Effector CD4-positive, alpha-beta T cell (primary cell): Measurements from ENCODE around the gene RBM34.
"Not testable (repeated sequence)": the region's sequence is repeated elsewhere in the genome, so short reads cannot be mapped to it uniquely, and the experiment has no call there.

Experiments used
- DNase-seq: peaks from one replicate; pipeline ENCODE4 v3.0.0-alpha.2; 2020

The RBM34 gene

GRCh38 chr1:235112297-235113182 is 48.5 kb downstream of the RBM34 start:
- DNase-seq, result no peak

- DNase-seq, result no peak
Observed at GRCh38 chr1:235111107-235111506, 49.9 kb downstream of the RBM34 start.

DNA sequence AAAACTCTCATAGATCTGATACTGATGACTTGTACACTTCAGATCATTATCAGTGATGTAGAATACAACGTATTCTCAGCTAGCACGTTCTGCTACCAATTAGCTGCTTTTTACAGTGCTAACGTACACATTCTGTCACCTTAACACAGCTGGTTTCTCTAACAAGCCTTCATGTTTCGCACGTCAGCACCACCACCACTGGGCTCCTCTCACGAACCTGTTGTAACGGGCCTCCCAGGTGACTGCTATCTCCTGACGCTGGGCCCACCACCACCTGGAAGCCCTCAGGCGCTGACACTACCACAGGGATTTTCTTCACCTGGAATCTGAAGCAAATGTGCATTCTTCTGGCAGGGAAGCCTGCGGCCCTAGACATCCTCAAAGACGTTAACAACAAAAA is 52.2 kb downstream of the RBM34 start:
- no peak for DNase-seq

GRCh38 chr1:235108185-235108593 is 52.9 kb downstream of the RBM34 start:
- DNase-seq, result no peak

DNA sequence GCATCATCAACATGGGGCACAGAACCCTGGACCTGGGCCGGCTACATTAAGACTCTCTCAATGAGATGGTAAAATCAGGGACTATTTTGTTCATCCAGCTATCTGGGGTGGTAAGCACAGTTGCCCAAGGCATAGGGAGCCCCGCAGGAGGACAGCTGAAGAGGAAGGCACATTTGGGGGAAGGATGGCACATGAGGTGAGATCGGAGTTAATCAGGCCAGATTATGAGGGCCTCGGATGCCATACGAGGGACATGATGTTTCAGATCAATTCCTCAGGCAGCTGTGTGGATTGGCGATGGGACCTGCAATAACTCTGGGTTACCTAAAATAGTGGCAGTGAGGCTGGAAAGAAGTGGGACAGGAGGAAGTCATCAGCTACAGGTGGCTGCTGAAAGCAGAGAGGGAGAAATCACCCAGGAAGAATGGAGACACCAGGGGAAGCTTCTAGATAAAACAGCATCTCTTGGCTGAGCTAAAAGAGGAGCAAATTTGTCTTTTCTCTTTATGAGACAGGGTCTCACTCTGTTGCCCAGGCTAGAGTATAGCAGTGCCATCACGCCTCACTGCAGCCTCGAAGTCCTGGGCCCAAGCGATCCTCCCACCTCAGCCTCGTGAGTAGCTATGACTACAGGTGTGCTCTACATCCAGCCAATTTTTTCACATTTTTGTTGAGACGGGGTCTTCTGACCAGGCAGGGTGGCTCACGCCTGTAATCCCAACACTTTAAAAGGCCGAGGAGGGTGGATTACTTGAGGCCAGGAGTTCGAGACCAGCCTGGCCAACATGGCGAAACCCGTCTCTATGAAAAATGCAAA is 53.5 kb downstream of the RBM34 start:
- no peak for DNase-seq

- DNase-seq, result no peak
Observed at GRCh38 chr1:235106457-235106856, 54.6 kb downstream of the RBM34 start.

GRCh38 chr1:235105051-235106043 is 55.7 kb downstream of the RBM34 start:
- no peak for DNase-seq

GRCh38 chr1:235102993-235103411 is 58.0 kb downstream of the RBM34 start:
- peak; percentile 4 for DNase-seq

DNA sequence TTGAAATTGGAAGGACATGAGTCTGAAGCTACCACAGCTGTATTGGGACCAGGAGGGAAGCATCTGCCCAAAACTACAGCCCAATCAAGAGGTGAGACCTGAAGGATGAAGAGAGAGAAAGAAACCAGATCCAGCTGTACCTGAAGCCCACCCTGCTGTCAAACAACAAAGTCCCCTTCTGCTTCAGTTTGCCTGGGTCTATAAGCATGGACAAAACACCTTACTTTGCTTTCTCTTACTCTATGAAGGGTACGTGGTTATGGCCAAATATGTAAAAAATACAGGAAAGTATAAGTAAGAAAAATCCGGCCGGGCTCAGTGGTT is 58.8 kb downstream of the RBM34 start:
- no peak for DNase-seq

DNA sequence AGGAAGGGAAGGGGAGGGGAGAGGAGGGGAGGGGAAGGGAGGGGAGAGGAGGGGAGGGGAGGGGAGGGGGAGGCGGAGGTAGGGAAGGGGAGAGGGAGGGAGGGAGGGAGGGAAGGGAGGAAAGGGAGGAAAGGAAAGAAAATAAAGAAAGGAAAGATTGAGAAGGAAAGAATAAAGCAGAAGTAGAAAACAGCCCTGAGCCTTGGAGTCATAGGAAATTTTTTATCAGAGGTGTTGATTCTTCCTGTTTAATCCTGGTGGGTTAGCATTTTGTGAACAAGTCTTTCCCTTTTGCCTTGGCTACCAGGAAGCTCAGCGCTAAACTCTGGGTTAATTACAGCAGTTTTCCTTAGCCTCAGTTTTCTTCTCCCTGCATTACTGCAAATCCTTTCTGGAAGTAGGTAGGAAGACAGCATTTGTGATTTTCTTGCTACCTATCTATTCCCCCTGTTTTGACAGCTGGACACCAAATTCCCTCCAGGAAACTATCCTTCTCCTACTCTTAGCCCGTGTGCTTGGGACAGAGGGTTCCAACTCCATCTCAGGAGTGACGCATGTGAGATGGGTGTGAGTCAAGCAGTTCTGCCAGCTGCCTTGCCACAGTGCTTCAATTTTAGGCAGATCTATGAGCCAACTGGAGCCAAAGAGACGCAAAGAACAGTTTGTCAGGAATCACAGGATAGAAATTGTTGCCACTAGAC is 59.3 kb downstream of the RBM34 start:
- no peak for DNase-seq

DNA sequence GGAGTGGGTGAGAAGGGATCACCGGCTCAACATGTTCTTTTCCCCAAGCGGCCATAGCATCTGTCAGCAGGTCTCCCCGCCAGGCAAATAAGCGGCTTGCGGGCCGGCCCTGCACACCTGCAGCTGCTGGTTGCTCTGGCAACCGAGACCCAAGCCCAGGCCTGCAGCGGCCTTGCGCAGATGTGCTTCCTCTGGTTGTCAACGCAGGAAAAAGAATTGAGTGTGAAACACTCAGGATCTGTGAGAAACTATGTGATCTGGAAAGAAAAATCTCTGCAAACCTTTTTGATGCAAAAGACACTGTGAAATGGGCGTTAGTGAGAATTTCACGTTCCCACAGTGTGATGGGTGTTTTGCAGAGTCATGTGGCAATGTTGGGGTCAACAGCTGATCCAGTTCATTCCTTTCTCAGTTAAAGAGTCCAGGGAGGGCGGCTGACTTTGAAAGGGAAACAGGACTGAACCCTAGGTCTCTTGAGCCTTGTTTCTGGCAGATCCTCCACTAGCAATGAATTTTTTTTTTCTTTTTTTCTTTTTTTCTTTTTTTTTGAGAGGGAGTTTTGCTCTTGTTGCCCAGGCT is 60.8 kb downstream of the RBM34 start:
- no peak for DNase-seq

- DNase-seq, result no peak
Observed at GRCh38 chr1:235098991-235099390, 62.1 kb downstream of the RBM34 start.

GRCh38 chr1:235098547-235098946 is 62.5 kb downstream of the RBM34 start:
- no peak for DNase-seq

DNA sequence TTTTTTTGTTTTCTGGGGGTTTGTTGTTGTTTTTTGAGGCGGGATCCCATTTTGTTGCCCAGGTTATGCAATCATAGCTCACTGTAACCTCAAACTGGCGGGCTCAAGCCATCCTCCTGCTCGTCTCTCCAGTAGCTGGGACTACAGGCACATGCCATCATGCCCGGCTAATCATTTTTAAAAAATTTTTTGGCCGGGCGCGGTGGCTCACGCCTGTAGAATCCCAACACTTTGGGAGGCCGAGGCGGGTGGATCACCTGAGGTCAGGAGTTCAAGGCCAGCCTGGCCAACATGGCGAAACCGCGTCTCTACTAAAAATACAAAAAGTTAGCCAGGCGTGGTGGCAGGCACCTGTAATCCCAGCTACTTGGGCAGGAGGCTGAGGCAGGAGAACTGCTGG is 63.5 kb downstream of the RBM34 start:
- not testable (repeated sequence) for DNase-seq

DNA sequence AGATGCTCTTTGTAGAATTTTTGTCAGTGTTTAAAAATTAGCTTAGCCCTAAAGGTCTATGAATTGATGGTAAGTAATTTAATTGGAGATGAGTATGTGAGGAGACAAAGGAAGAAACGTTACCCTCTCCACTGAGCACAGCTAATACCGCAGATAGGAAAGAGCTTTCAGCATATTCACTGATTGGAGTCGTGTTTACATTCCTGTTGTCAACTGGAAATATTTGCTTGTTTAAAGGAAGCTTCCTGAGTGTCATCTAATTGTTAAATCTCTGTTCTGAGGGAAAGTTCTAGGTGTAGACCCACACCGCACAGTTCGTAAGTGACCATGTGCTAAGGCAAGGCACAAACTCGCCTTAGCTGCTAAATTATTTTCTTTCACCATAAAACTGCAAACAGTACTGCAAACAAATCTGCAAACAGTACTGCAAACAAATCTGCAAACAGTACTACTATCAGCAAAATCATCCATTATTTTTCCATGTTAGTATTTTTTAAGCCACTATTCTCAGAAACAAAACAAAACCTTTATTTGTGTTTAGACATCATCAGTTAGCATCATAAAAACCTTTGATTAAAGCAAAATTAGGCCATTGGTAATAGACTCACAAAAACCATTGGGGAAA is 65.0 kb downstream of the RBM34 start:
- DNase-seq, result no peak

- peak; percentile 76 for DNase-seq
Observed at GRCh38 chr1:235093696-235094592, 67.1 kb downstream of the RBM34 start.

GRCh38 chr1:235093013-235093695 is 67.9 kb downstream of the RBM34 start:
- no peak for DNase-seq

- not testable (repeated sequence) for DNase-seq
Observed at GRCh38 chr1:235092415-235092814, 68.6 kb downstream of the RBM34 start.

- DNase-seq, result not testable (repeated sequence)
Observed at GRCh38 chr1:235092045-235092406, 69.0 kb downstream of the RBM34 start.
